HCT116 (cell line): Measurements from ENCODE around the gene LRRC47. TPM values are rescaled to one million over a fixed set of nuclear protein-coding genes. Genes with fewer than 3 reads are reported as not detected.

Experiments
- ATAC-seq: fragments of 200-7000 bp; cut with Tn5 transposase; 2 replicates; pipeline ENCODE4 v1.9.1; 2020; ENCODE audit warnings: mild to moderate bottlenecking, moderate library complexity
- BruUV-seq: library from RNA; stranded (reverse); fragments of 400-500 nt; replicated peaks from 2 replicates; lab custom pipeline; 2021; lab: Mats Ljungman, UMichigan
- CTCF ChIA-PET: fragments of 300-600 bp; sonication (Branson Sonifier 250); formaldehyde crosslinking; loops from one replicate; lab custom pipeline; 2021; ENCODE audit warnings: antibody characterized with exemption; lab: Charles Lee
- POLR2A ChIA-PET: fragments of 300-600, 350-600 bp; sonication (Branson Sonifier 250); formaldehyde crosslinking; loops from one replicate; lab custom pipeline; 2021; ENCODE audit warnings: antibody characterized with exemption; lab: Charles Lee
- RAD21 ChIA-PET, 2 experiments: fragments of 300-600 bp; sonication (Branson Sonifier 250); formaldehyde crosslinking; loops; one replicate each; lab custom pipeline; 2023; ENCODE audit warnings: low total read pairs in 2 of 2; ENCODE audit not compliant: uncharacterized antibody in 2 of 2, unreplicated experiment in 2 of 2, low non-redundant PET in 1 of 2; lab: Charles Lee
- DNase-seq: peaks from one replicate; pipeline ENCODE4 v3.0.0-alpha.2; 2010; ENCODE audit warnings: low read depth, low spot score
- H2AFZ ChIP-seq: fragments of 200-600 bp; shearing (Covaris generic), sonication (generic); 2 replicates; pipeline ENCODE4 v1.6.1; 2017; ENCODE audit warnings: low read depth, mixed run types, mixed read lengths, antibody characterized with exemption, low read length; ENCODE audit not compliant: poor library complexity, severe bottlenecking
- H3K27ac ChIP-seq: 2 replicates; pipeline ENCODE4 v1.5.1; 2012; ENCODE audit warnings: low read depth, low read length
- H3K27me3 ChIP-seq: fragments of 200-600 bp; sonication (generic); 2 replicates; pipeline ENCODE4 v1.6.1; 2016; ENCODE audit warnings: mixed run types, low read length, mixed read lengths; ENCODE audit not compliant: insufficient read depth
- H3K36me3 ChIP-seq, 2 experiments: fragments of 200-500 bp in 1 of 2; fragments of 200-600 bp in 1 of 2; sonication (Bioruptor generic) in 1 of 2; sonication (generic) in 1 of 2; 2 replicates each; pipeline versions ENCODE4 v1.5.1 to v1.6.1; 2014 to 2016; ENCODE audit warnings: low read length in 2 of 2, inconsistent platforms in 1 of 2, mixed read lengths in 1 of 2, mixed run types in 1 of 2; ENCODE audit not compliant: insufficient read depth in 2 of 2, control insufficient read depth in 1 of 2
- H3K4me1 ChIP-seq, 2 experiments: fragments of 200-600 bp in 1 of 2; sonication (generic) in 1 of 2; 2 replicates each; pipeline versions ENCODE4 v1.5.1 to v1.6.1; 2012 to 2017; ENCODE audit warnings: low read length in 2 of 2, inconsistent platforms in 1 of 2, mild to moderate bottlenecking in 1 of 2, mixed read lengths in 1 of 2, mixed run types in 1 of 2, moderate library complexity in 1 of 2; ENCODE audit not compliant: insufficient read depth in 2 of 2, control insufficient read depth in 1 of 2
- H3K4me2 ChIP-seq: fragments of 200-600 bp; sonication (generic); 2 replicates; pipeline ENCODE4 v1.6.1; 2017; ENCODE audit warnings: mixed run types, low read length, mixed read lengths
- H3K4me3 ChIP-seq, 2 experiments: fragments of 200-600 bp in 1 of 2; sonication (generic) in 1 of 2; replicated peaks in 1 of 2; 2 replicates each; pipeline ENCODE4 v1.5.1; 2011 to 2016; ENCODE audit warnings: low read length in 2 of 2, control low read depth in 1 of 2, low read depth in 1 of 2, mild to moderate bottlenecking in 1 of 2, mixed read lengths in 1 of 2, mixed run types in 1 of 2
- H3K79me2 ChIP-seq: fragments of 200-600 bp; sonication (generic); 2 replicates; pipeline ENCODE4 v1.6.1; 2017; ENCODE audit warnings: mild to moderate bottlenecking, mixed run types, low read length, moderate library complexity, mixed read lengths; ENCODE audit not compliant: insufficient read depth
- H3K9ac ChIP-seq: fragments of 200-600 bp; sonication (generic); 2 replicates; pipeline ENCODE4 v1.6.1; 2016; ENCODE audit warnings: low read length, mixed read lengths
- H3K9me2 ChIP-seq: fragments of 200-600 bp; sonication (generic), shearing (Covaris generic); 2 replicates; pipeline ENCODE4 v1.6.1; 2017; ENCODE audit warnings: mixed run types, mild to moderate bottlenecking, moderate library complexity; ENCODE audit not compliant: insufficient read depth
- H3K9me3 ChIP-seq, 2 experiments: fragments of 200-500 bp in 1 of 2; fragments of 200-600 bp in 1 of 2; sonication (Bioruptor generic) in 1 of 2; sonication (generic) in 1 of 2; 2 replicates each; pipeline ENCODE4 v1.6.1; 2014 to 2017; ENCODE audit warnings: low read length in 2 of 2, mixed read lengths in 2 of 2, inconsistent platforms in 1 of 2, low read depth in 1 of 2, mild to moderate bottlenecking in 1 of 2, mixed run types in 1 of 2, moderate library complexity in 1 of 2; ENCODE audit not compliant: control insufficient read depth in 1 of 2, insufficient read depth in 1 of 2
- H4K20me1 ChIP-seq: fragments of 200-600 bp; sonication (generic), shearing (Covaris generic); 2 replicates; pipeline ENCODE4 v1.6.1; 2017; ENCODE audit warnings: mixed run types, mild to moderate bottlenecking, moderate library complexity; ENCODE audit not compliant: insufficient read depth
- CBX3 ChIP-seq: IDR thresholded peaks from 2 replicates; pipeline ENCODE4 v1.6.1; 2012; ENCODE audit warnings: low read depth
- CEBPB ChIP-seq: IDR thresholded peaks from 2 replicates; pipeline ENCODE4 v1.6.1; 2012; ENCODE audit warnings: low read depth
- ELF1 ChIP-seq: IDR thresholded peaks from 2 replicates; pipeline ENCODE4 v1.6.1; 2012; ENCODE audit warnings: low read depth, borderline replicate concordance
- EZH2 ChIP-seq: fragments of 200-600 bp; sonication (generic); IDR thresholded peaks from 2 replicates; pipeline ENCODE4 v1.6.1; 2017; ENCODE audit warnings: antibody characterized with exemption, mixed run types
- EZH2phosphoT487 ChIP-seq: fragments of 200-600 bp; IDR thresholded peaks from 2 replicates; pipeline ENCODE4 v1.6.1; 2018; ENCODE audit warnings: antibody characterized with exemption, borderline replicate concordance
- POLR2AphosphoS5 ChIP-seq: IDR thresholded peaks from 2 replicates; pipeline ENCODE4 v1.6.1; 2011; ENCODE audit warnings: mild to moderate bottlenecking, low read depth, low read length, moderate library complexity
- RAD21 ChIP-seq: IDR thresholded peaks from 2 replicates; pipeline ENCODE4 v1.6.1; 2012; ENCODE audit warnings: low read depth, mild to moderate bottlenecking
- SIN3A ChIP-seq: IDR thresholded peaks from 2 replicates; pipeline ENCODE4 v1.6.1; 2012; ENCODE audit warnings: low read depth
- SP1 ChIP-seq: IDR thresholded peaks from 2 replicates; pipeline ENCODE4 v1.6.1; 2012; ENCODE audit warnings: low read depth
- SRF ChIP-seq: IDR thresholded peaks from 2 replicates; pipeline ENCODE4 v1.6.1; 2012; ENCODE audit warnings: low read depth
- TCF7L2 ChIP-seq: IDR thresholded peaks from 2 replicates; pipeline ENCODE4 v1.7.0; 2011; ENCODE audit warnings: borderline replicate concordance, inconsistent platforms; ENCODE audit not compliant: insufficient read depth, insufficient read length; ENCODE audit errors: extremely low read depth
- YY1 ChIP-seq: IDR thresholded peaks from 2 replicates; pipeline ENCODE4 v1.6.1; 2011; ENCODE audit warnings: low read length, low read depth, moderate library complexity, mild to moderate bottlenecking; ENCODE audit not compliant: insufficient replicate concordance; ENCODE audit errors: extremely low read depth
- intact Hi-C: fragments of 100-400 bp; cut with micrococcal nuclease; formaldehyde crosslinking; loops from 2 replicates; pipeline ENCODE4 v1.10.0; 2022
- total RNA-seq: library from RNA; stranded (reverse); gene quantifications from one replicate; pipeline ENCODE4 v1.2.1, GENCODE V29; 2021; ENCODE audit not compliant: unreplicated experiment
- TF ChIP-seq, protein P1 (sequence below): IDR thresholded peaks from 2 replicates; pipeline ENCODE4 v1.6.1; 2012
- TF ChIP-seq, protein P2 (sequence below), 3 experiments: fragments of 200-600 bp in 1 of 3; sonication (generic) in 1 of 3; IDR thresholded peaks in 2 of 3; conservative IDR thresholded peaks in 1 of 3; 2 replicates each; pipeline ENCODE4 v1.5.1; 2012 to 2017; ENCODE audit warnings: low read depth in 2 of 3, low read length in 2 of 3, antibody characterized with exemption in 1 of 3, borderline replicate concordance in 1 of 3, control low read depth in 1 of 3, mild to moderate bottlenecking in 1 of 3, mixed read lengths in 1 of 3, mixed run types in 1 of 3, moderate library complexity in 1 of 3; ENCODE audit not compliant: insufficient read depth in 1 of 3
- TF ChIP-seq, protein P3 (sequence below): IDR thresholded peaks from 2 replicates; pipeline ENCODE4 v1.6.1; 2011; ENCODE audit warnings: mild to moderate bottlenecking, low read length, moderate library complexity; ENCODE audit not compliant: insufficient replicate concordance; ENCODE audit errors: extremely low read depth
- TF ChIP-seq, protein P4 (sequence below): IDR thresholded peaks from 2 replicates; pipeline ENCODE4 v1.6.1; 2012; ENCODE audit warnings: low read depth

The LRRC47 gene
- total RNA-seq, 1 experiment from 2014 or later: 48.0 TPM

DNA sequence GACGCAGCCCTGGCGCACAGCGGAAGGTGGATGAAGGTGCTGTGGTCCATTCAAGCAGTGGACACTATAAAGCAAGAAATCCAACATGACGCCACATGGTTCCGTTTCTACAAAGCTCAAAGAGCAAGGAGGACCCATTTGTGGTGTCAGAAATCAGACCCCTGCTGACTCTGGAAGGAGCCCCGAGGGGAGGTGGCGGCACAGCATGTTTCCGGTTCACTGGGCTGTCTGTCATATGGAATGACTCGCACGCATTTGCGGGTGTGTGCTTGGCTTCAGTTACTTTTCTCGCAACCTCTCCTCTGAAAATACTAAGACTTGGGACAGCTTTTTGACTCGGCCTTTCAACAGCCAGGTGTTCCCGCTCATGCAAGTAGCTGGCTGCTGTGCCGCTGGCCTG lies 29.1 kb upstream of the LRRC47 start:
- no peak overlapping the region for H3K9ac ChIP-seq

More for the DNA sequence above, 29.1 kb upstream of the LRRC47 start:
- Histone ChIP-seq H3K9me2 (no peaks in the 10 kb centered on the region), H3K79me2 (no peaks in the 10 kb centered on the region), H3K9me3 (no peaks in the 10 kb centered on the region), H3K27ac (no peak overlapping the region), H3K4me3 (no peak overlapping the region), H3K27me3 (no peaks in the 10 kb centered on the region), H2AFZ (no peak overlapping the region), H4K20me1 (no peaks in the 10 kb centered on the region), H3K36me3 (peaks cover 0 to 3% of the 10 kb centered on the region in 2 experiments; a peak in 2 of 4 replicates), H3K4me2 (no peak overlapping the region), H3K4me1 (no peaks in the 10 kb centered on the region)
- no TSS peak for BruUV-seq
- no peak for ATAC-seq
- ChIA-PET RAD21 (no interaction called here), CTCF (no interaction called here), POLR2A (no interaction called here)
- TF ChIP-seq CEBPB (no peak), SP1 (no peak), YY1 (no peak), POLR2AphosphoS5 (no peak), EZH2 (no peak), SRF (no peak), RAD21 (no peak), CBX3 (no peak), EZH2phosphoT487 (no peak), TCF7L2 (no peak), SIN3A (no peak), ELF1 (no peak)
- TF ChIP-seq, protein P1, sequence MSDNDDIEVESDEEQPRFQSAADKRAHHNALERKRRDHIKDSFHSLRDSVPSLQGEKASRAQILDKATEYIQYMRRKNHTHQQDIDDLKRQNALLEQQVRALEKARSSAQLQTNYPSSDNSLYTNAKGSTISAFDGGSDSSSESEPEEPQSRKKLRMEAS: no peak
- TF ChIP-seq, protein P2, sequence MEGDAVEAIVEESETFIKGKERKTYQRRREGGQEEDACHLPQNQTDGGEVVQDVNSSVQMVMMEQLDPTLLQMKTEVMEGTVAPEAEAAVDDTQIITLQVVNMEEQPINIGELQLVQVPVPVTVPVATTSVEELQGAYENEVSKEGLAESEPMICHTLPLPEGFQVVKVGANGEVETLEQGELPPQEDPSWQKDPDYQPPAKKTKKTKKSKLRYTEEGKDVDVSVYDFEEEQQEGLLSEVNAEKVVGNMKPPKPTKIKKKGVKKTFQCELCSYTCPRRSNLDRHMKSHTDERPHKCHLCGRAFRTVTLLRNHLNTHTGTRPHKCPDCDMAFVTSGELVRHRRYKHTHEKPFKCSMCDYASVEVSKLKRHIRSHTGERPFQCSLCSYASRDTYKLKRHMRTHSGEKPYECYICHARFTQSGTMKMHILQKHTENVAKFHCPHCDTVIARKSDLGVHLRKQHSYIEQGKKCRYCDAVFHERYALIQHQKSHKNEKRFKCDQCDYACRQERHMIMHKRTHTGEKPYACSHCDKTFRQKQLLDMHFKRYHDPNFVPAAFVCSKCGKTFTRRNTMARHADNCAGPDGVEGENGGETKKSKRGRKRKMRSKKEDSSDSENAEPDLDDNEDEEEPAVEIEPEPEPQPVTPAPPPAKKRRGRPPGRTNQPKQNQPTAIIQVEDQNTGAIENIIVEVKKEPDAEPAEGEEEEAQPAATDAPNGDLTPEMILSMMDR (IDR thresholded peaks at IDR 0.05 in 2 of 3, conservative IDR thresholded peaks at IDR 0.05 in 1 of 3; ENCODE audit: borderline replicate concordance in 1 of 3, insufficient read depth in 1 of 3, low read depth in 2 of 3, low read length in 2 of 3): no peak
- TF ChIP-seq, protein P3, sequence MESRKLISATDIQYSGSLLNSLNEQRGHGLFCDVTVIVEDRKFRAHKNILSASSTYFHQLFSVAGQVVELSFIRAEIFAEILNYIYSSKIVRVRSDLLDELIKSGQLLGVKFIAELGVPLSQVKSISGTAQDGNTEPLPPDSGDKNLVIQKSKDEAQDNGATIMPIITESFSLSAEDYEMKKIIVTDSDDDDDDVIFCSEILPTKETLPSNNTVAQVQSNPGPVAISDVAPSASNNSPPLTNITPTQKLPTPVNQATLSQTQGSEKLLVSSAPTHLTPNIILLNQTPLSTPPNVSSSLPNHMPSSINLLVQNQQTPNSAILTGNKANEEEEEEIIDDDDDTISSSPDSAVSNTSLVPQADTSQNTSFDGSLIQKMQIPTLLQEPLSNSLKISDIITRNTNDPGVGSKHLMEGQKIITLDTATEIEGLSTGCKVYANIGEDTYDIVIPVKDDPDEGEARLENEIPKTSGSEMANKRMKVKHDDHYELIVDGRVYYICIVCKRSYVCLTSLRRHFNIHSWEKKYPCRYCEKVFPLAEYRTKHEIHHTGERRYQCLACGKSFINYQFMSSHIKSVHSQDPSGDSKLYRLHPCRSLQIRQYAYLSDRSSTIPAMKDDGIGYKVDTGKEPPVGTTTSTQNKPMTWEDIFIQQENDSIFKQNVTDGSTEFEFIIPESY: no peak
- TF ChIP-seq, protein P4, sequence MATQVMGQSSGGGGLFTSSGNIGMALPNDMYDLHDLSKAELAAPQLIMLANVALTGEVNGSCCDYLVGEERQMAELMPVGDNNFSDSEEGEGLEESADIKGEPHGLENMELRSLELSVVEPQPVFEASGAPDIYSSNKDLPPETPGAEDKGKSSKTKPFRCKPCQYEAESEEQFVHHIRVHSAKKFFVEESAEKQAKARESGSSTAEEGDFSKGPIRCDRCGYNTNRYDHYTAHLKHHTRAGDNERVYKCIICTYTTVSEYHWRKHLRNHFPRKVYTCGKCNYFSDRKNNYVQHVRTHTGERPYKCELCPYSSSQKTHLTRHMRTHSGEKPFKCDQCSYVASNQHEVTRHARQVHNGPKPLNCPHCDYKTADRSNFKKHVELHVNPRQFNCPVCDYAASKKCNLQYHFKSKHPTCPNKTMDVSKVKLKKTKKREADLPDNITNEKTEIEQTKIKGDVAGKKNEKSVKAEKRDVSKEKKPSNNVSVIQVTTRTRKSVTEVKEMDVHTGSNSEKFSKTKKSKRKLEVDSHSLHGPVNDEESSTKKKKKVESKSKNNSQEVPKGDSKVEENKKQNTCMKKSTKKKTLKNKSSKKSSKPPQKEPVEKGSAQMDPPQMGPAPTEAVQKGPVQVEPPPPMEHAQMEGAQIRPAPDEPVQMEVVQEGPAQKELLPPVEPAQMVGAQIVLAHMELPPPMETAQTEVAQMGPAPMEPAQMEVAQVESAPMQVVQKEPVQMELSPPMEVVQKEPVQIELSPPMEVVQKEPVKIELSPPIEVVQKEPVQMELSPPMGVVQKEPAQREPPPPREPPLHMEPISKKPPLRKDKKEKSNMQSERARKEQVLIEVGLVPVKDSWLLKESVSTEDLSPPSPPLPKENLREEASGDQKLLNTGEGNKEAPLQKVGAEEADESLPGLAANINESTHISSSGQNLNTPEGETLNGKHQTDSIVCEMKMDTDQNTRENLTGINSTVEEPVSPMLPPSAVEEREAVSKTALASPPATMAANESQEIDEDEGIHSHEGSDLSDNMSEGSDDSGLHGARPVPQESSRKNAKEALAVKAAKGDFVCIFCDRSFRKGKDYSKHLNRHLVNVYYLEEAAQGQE: no peak
- DNase-seq: no peak
- intact Hi-C loops: no loop called here
